H1 (cell line): ENCODE results near the gene VPS37D.

Experiments
- BACH1 ChIP-seq: IDR thresholded peaks from 2 replicates; pipeline ENCODE4 v1.6.1; 2012; ENCODE audit warnings: low read length, improper control_type of control experiment
- BRCA1 ChIP-seq: IDR thresholded peaks from 2 replicates; pipeline ENCODE4 v1.6.1; 2012; ENCODE audit warnings: low read depth, low read length, improper control_type of control experiment
- CEBPB ChIP-seq: IDR thresholded peaks from 2 replicates; pipeline ENCODE4 v1.6.1; 2012; ENCODE audit warnings: low read depth, low read length
- EZH2 ChIP-seq: fragments of 200-600 bp; sonication (generic); IDR thresholded peaks from 2 replicates; pipeline ENCODE4 v1.7.1; 2012; ENCODE audit warnings: low read depth, mild to moderate bottlenecking, moderate library complexity, low read length, inconsistent platforms; ENCODE audit not compliant: severe bottlenecking
- FOSL1 ChIP-seq: IDR thresholded peaks from 2 replicates; pipeline ENCODE4 v1.6.1; 2011; ENCODE audit warnings: mild to moderate bottlenecking, low read depth, low read length, moderate library complexity; ENCODE audit not compliant: insufficient read depth
- POLR2AphosphoS5 ChIP-seq: IDR thresholded peaks from 2 replicates; pipeline ENCODE4 v1.6.1; 2011; ENCODE audit warnings: low read depth, low read length
- SIN3A ChIP-seq, 2 experiments: IDR thresholded peaks in 1 of 2; conservative IDR thresholded peaks in 1 of 2; 2 replicates each; pipeline ENCODE4 v1.6.1; 2011 to 2012; ENCODE audit warnings: low read length in 2 of 2, improper control_type of control experiment in 1 of 2, low read depth in 1 of 2, mild to moderate bottlenecking in 1 of 2
- SP1 ChIP-seq: IDR thresholded peaks from 2 replicates; pipeline ENCODE4 v1.6.1; 2011; ENCODE audit warnings: low read depth, low read length
- SUZ12 ChIP-seq: fragments of 200-600 bp; sonication (generic); IDR thresholded peaks from 2 replicates; pipeline ENCODE4 v1.6.1; 2012; ENCODE audit warnings: mild to moderate bottlenecking, inconsistent platforms, low read length, moderate library complexity, mixed read lengths
- TAF1 ChIP-seq: IDR thresholded peaks from 2 replicates; pipeline ENCODE4 v1.6.1; 2011; ENCODE audit warnings: mild to moderate bottlenecking, low read depth, low read length
- TF ChIP-seq, protein P1 (sequence below), 3 experiments: IDR thresholded peaks; 1 replicate in 2 of 3; 2 replicates in 1 of 3; pipeline versions ENCODE4 v1.5.1 to v1.6.1; 2011; ENCODE audit warnings: low read length in 3 of 3, mild to moderate bottlenecking in 3 of 3, inconsistent platforms in 2 of 3, low read depth in 1 of 3, moderate library complexity in 1 of 3; ENCODE audit not compliant: insufficient read depth in 1 of 3; ENCODE audit errors: control extremely low read depth in 1 of 3

DNA sequence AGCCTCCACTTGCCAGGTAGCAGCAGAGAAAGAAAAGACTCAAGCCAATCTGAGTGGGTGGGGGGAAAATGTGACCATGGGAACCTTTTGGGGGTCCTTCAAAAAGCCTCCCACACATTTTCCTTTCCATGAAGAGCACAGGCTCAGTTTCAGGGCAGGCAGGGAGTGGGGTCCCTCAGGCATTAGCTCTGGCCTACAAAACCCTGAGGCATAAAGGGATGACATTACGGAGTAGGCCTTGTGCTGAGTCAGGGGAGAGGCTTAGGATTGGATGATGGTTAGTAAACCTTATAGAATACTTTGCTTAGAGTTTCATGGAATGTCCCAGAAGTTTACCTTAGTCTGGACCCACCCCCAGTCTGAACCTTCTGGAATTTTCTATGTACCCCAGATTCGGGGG is 12.1 kb downstream of the VPS37D start:
- no peak for TF ChIP-seq TAF1
- TF ChIP-seq, protein P1, sequence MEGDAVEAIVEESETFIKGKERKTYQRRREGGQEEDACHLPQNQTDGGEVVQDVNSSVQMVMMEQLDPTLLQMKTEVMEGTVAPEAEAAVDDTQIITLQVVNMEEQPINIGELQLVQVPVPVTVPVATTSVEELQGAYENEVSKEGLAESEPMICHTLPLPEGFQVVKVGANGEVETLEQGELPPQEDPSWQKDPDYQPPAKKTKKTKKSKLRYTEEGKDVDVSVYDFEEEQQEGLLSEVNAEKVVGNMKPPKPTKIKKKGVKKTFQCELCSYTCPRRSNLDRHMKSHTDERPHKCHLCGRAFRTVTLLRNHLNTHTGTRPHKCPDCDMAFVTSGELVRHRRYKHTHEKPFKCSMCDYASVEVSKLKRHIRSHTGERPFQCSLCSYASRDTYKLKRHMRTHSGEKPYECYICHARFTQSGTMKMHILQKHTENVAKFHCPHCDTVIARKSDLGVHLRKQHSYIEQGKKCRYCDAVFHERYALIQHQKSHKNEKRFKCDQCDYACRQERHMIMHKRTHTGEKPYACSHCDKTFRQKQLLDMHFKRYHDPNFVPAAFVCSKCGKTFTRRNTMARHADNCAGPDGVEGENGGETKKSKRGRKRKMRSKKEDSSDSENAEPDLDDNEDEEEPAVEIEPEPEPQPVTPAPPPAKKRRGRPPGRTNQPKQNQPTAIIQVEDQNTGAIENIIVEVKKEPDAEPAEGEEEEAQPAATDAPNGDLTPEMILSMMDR (IDR thresholded peaks at IDR 0.05; ENCODE audit: control extremely low read depth in 1 of 3, insufficient read depth in 1 of 3, low read depth in 1 of 3, low read length in 3 of 3), result no peak
- TF ChIP-seq EZH2, result no peak
- TF ChIP-seq FOSL1, result no peak
- TF ChIP-seq BRCA1, result no peak
- no peak for TF ChIP-seq BACH1
- TF ChIP-seq POLR2AphosphoS5, result no peak
- no peak for TF ChIP-seq SP1
- TF ChIP-seq CEBPB, result no peak
- TF ChIP-seq SUZ12, result no peak
- no peak for TF ChIP-seq SIN3A (conservative IDR thresholded peaks at IDR 0.05 in 1 of 2, IDR thresholded peaks at IDR 0.05 in 1 of 2; ENCODE audit: low read depth in 1 of 2, low read length in 2 of 2)
